Measurements from ENCODE around the gene UNKL.

The UNKL gene

DNA sequence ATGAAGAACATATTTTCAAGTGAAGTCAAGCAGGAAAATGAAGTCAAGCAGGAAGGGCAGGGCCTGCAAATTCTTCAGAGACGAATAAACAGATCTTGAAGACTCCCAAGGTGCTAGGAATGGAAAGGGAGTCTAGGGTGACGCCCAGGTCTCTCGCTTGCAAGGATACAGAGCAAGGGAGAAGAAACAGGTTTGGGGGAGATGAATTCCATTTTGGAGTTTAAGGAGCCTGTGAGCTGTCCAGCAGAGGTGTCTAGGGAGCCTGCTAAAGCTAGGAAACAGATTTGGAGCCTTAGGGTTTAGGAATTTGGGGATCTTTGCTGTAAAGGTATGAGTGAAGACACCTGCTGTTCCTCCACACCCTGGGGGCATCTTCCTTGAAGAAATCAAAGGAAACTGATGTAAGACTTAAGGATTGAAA is 2.0 kb upstream of the UNKL start:
- TF ChIP-seq, protein P1, sequence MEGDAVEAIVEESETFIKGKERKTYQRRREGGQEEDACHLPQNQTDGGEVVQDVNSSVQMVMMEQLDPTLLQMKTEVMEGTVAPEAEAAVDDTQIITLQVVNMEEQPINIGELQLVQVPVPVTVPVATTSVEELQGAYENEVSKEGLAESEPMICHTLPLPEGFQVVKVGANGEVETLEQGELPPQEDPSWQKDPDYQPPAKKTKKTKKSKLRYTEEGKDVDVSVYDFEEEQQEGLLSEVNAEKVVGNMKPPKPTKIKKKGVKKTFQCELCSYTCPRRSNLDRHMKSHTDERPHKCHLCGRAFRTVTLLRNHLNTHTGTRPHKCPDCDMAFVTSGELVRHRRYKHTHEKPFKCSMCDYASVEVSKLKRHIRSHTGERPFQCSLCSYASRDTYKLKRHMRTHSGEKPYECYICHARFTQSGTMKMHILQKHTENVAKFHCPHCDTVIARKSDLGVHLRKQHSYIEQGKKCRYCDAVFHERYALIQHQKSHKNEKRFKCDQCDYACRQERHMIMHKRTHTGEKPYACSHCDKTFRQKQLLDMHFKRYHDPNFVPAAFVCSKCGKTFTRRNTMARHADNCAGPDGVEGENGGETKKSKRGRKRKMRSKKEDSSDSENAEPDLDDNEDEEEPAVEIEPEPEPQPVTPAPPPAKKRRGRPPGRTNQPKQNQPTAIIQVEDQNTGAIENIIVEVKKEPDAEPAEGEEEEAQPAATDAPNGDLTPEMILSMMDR (IDR thresholded peaks at IDR 0.05; ENCODE audit: unreplicated experiment in 3 of 3), result no peak
- H3K27ac Mint-ChIP-seq, result peak overlapping the region; percentile 52 to 66 (median 56)
- H3K9me3 Mint-ChIP-seq, result no peaks in the 10 kb centered on the region
- no peaks in the 10 kb centered on the region for H3K27me3 Mint-ChIP-seq (ENCODE audit: low read depth)
- peaks cover 4% of the 10 kb centered on the region for H3K36me3 Mint-ChIP-seq (ENCODE audit: low read depth)
- H3K4me1 Mint-ChIP-seq, result peaks cover 9% of the 10 kb centered on the region
- peak overlapping the region; percentile 65 to 80 (median 74) for H3K4me3 Mint-ChIP-seq

DNA sequence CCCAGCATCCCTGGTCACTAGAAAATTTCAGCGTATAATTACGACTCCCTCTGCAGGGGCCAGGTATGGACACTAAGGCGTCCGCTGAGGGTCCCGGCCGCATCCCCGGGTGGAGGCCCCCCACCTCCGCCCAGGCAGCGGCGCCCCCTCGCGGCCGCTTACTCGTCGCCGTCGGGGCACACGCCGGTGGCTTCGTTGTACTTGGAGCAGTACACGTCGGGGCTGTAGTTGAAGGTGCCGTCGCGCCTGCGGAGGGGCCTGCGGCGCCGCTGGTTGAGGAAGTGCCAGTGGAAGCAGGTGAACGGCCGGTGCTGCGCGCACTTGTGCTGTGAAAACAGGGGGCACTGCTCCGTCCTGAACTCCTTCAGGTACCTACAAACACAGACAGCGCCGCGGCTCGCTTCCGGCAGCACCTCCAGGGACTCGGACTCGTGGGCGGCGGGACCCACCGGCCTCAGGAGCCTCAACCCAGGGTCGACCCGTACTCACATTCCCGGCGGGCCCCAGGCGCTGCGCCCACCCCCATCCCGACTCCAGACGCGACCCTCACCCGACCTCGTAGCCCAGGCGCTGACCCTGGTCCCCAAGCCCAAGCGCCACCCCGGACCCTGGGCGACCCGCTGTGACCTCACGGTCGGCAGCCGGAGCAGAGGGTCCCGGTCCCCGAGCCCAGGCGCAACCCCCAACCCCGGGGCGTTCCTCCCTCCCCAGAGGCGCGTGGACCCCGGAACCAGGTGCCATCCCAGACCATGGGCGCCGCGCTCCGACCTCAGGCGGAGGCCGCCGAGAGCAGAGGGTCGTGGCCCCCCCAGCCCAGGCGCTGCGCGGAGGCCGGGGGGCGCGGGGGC is 596 bp downstream of the UNKL start:
- H3K4me1 Mint-ChIP-seq, result no peaks in the 10 kb centered on the region
- H3K27ac Mint-ChIP-seq, result peak overlapping the region in 2 of 3 experiments; percentile 44 to 60
- TF ChIP-seq, protein P1 (IDR thresholded peaks at IDR 0.05; ENCODE audit: unreplicated experiment in 3 of 3), result peak; percentile 48 to 68 (median 51)
- peaks cover 10% of the 10 kb centered on the region for H3K36me3 Mint-ChIP-seq (ENCODE audit: low read depth)
- H3K27me3 Mint-ChIP-seq (ENCODE audit: low read depth), result no peaks in the 10 kb centered on the region
- H3K4me3 Mint-ChIP-seq, result peak overlapping the region; percentile 79 to 87 (median 85)
- no peaks in the 10 kb centered on the region for H3K9me3 Mint-ChIP-seq

DNA sequence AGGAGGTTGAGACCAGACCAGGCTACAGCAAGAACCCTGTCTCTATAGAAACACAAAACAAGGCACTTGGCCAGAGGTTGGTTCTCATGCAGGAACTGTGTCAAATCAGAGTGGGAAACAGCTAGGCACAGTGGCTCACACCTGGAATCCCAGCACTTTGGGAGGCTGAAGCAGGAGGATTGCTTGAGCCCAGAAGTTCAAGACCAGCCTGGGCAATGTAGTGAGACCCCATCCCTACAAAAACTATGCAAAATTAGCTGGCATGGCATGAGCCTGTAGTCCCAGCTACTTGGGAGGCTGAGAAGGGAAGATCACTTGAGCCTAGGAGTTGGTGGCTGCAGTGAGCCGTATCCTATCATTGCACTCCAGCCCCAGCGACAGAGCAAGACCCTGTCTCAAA is 1.7 kb downstream of the UNKL start:
- H3K27ac Mint-ChIP-seq, result no peak overlapping the region
- TF ChIP-seq, protein P1 (IDR thresholded peaks at IDR 0.05; ENCODE audit: unreplicated experiment in 3 of 3), result no peak
- H3K27me3 Mint-ChIP-seq (ENCODE audit: low read depth), result no peaks in the 10 kb centered on the region
- peak overlapping the region; percentile 75 to 87 (median 79) for H3K4me3 Mint-ChIP-seq
- H3K36me3 Mint-ChIP-seq (ENCODE audit: low read depth), result peaks cover 10% of the 10 kb centered on the region
- H3K4me1 Mint-ChIP-seq, result no peaks in the 10 kb centered on the region
- H3K9me3 Mint-ChIP-seq, result no peaks in the 10 kb centered on the region

DNA sequence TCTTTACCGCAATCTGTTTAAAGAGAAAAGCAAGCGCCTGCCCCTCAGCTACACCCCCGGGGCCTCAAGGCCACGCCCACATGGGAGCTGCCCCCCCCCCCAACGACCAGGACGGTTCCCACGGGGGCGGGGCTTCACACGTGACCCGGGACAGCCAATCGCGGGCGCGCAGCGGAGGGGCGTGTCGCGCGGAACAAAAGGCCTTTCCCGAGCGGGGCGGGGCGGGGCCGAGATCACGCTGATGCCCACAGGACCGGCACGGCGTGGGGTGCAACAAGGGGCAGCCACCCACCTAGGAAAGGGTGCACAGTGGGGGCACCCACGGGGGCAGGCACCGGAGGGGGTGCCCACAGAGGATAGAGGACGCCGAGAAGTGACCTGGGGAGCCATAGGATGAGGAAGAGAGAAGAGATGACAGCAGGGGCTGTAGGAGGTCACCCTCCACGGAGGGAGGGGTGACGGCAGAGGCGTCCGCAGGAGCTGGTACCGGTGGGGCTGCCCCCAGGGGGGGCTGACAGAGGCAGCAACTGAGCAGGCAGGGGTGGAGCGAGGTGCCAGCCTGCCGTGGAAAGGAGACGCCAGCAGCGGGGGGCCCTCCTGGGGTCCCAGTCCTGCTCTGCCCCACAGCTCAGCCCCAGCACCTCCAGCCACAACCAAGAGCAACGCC is 6.2 kb downstream of the UNKL start:
- H3K4me1 Mint-ChIP-seq, result no peaks in the 10 kb centered on the region
- H3K9me3 Mint-ChIP-seq, result no peaks in the 10 kb centered on the region
- TF ChIP-seq, protein P1 (IDR thresholded peaks at IDR 0.05; ENCODE audit: unreplicated experiment in 3 of 3), result no peak
- H3K27ac Mint-ChIP-seq, result peak overlapping the region in 1 of 3 experiments; percentile 50
- peaks cover 13% of the 10 kb centered on the region for H3K36me3 Mint-ChIP-seq (ENCODE audit: low read depth)
- peak overlapping the region; percentile 84 to 90 (median 85) for H3K4me3 Mint-ChIP-seq
- no peaks in the 10 kb centered on the region for H3K27me3 Mint-ChIP-seq (ENCODE audit: low read depth)

DNA sequence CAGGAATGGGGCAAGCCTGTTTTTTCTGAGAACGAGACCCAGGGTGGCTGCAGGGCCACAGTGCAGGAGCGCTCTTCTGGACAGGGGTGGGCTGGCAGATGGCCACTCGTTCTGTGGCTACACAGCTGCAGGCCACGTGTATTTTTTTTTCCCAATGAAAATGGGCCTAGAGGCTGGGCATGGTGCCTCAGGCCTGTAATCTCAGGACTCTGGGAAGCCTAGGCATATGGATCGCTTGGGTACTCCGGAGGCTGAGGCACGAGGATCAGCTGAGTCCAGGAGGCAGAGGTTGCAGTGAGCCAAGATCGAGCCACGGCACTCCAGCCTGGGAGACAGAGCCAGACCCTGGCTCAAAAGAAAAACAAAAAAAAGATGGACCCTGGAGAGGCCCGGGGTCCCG is 6.8 kb downstream of the UNKL start:
- TF ChIP-seq, protein P1 (IDR thresholded peaks at IDR 0.05; ENCODE audit: unreplicated experiment in 3 of 3), result no peak
- Mint-ChIP-seq H3K36me3 (ENCODE audit: low read depth) (peaks cover 14% of the 10 kb centered on the region), H3K27me3 (ENCODE audit: low read depth) (no peaks in the 10 kb centered on the region), H3K27ac (no peak overlapping the region), H3K4me3 (peak overlapping the region; percentile 84 to 90 (median 85)), H3K4me1 (no peaks in the 10 kb centered on the region), H3K9me3 (no peaks in the 10 kb centered on the region)

All from nephron (organoid).